Nephron progenitor cell (in vitro differentiated cells): Measurements from ENCODE around the gene ATF5.

Experiments used
- DNase-seq: peaks from one replicate; pipeline ENCODE4 v3.0.0; 2021
- H3K27ac Mint-ChIP-seq: 2 replicates; pipeline ENCODE4 v1.8.0; 2021; ENCODE audit warnings: mild to moderate bottlenecking, moderate library complexity, mixed read lengths
- H3K27me3 Mint-ChIP-seq: 2 replicates; pipeline ENCODE4 v1.8.0; 2021; ENCODE audit warnings: mild to moderate bottlenecking, low read depth, mixed read lengths; ENCODE audit not compliant: poor library complexity
- H3K36me3 Mint-ChIP-seq: 2 replicates; pipeline ENCODE4 v1.8.0; 2021; ENCODE audit warnings: low read depth, mixed read lengths
- H3K4me1 Mint-ChIP-seq: 2 replicates; pipeline ENCODE4 v1.8.0; 2021; ENCODE audit warnings: mixed read lengths
- H3K4me3 Mint-ChIP-seq: 2 replicates; pipeline ENCODE4 v1.8.0; 2021; ENCODE audit warnings: mild to moderate bottlenecking, moderate library complexity, mixed read lengths
- H3K9me3 Mint-ChIP-seq: 2 replicates; pipeline ENCODE4 v1.8.0; 2021; ENCODE audit warnings: mild to moderate bottlenecking, moderate library complexity, mixed read lengths
- CTCF ChIP-seq: fragments of 200-600 bp; sonication (generic); IDR thresholded peaks from 2 replicates; pipeline ENCODE4 v1.5.0; 2021; ENCODE audit warnings: antibody characterized with exemption

The ATF5 gene

GRCh38 chr19:49891393-49891792, 37.6 kb upstream of the ATF5 start:
- H3K27ac Mint-ChIP-seq = peak overlapping the region; percentile 32
- peak overlapping the region; percentile 55 for H3K4me3 Mint-ChIP-seq
- peaks cover 14% of the 10 kb centered on the region for H3K36me3 Mint-ChIP-seq

GRCh38 chr19:49892716-49893115, 36.3 kb upstream of the ATF5 start:
- H3K27me3 Mint-ChIP-seq = peaks cover 31% of the 10 kb centered on the region
- no peak overlapping the region for H3K27ac Mint-ChIP-seq
- H3K36me3 Mint-ChIP-seq = peaks cover 11% of the 10 kb centered on the region
- no peak for DNase-seq
- peaks cover 45% of the 10 kb centered on the region for H3K4me1 Mint-ChIP-seq
- H3K4me3 Mint-ChIP-seq = no peak overlapping the region
- TF ChIP-seq CTCF = no peak
- H3K9me3 Mint-ChIP-seq = no peaks in the 10 kb centered on the region

More at GRCh38 chr19:49891393-49891792, 37.6 kb upstream of the ATF5 start:
- no peak for DNase-seq
- TF ChIP-seq CTCF = no peak
- no peaks in the 10 kb centered on the region for H3K9me3 Mint-ChIP-seq
- peaks cover 23% of the 10 kb centered on the region for H3K27me3 Mint-ChIP-seq
- H3K4me1 Mint-ChIP-seq = peaks cover 32% of the 10 kb centered on the region

- Mint-ChIP-seq H3K27ac (no peak overlapping the region), H3K36me3 (peaks cover 3% of the 10 kb centered on the region), H3K9me3 (no peaks in the 10 kb centered on the region), H3K27me3 (peaks cover 31% of the 10 kb centered on the region), H3K4me3 (no peak overlapping the region), H3K4me1 (peaks cover 48% of the 10 kb centered on the region)
- no peak for DNase-seq
- TF ChIP-seq CTCF = no peak
Measured at GRCh38 chr19:49894011-49894664, 34.9 kb upstream of the ATF5 start.

- H3K27ac Mint-ChIP-seq = no peak overlapping the region
- peaks cover 48% of the 10 kb centered on the region for H3K4me1 Mint-ChIP-seq
- H3K4me3 Mint-ChIP-seq = no peak overlapping the region
- no peaks in the 10 kb centered on the region for H3K36me3 Mint-ChIP-seq
- H3K9me3 Mint-ChIP-seq = no peaks in the 10 kb centered on the region
- no peak for TF ChIP-seq CTCF
- H3K27me3 Mint-ChIP-seq = peaks cover 22% of the 10 kb centered on the region
- DNase-seq = no peak
Measured at GRCh38 chr19:49894879-49895565, 34.0 kb upstream of the ATF5 start.

- Mint-ChIP-seq H3K27ac (peak overlapping the region; percentile 72), H3K4me1 (peaks cover 47% of the 10 kb centered on the region)
- DNase-seq = no peak
Measured at GRCh38 chr19:49895566-49896297, 33.3 kb upstream of the ATF5 start.

More at GRCh38 chr19:49895566-49896297, 33.3 kb upstream of the ATF5 start:
- Mint-ChIP-seq H3K36me3 (no peaks in the 10 kb centered on the region), H3K9me3 (no peaks in the 10 kb centered on the region), H3K27me3 (peaks cover 17% of the 10 kb centered on the region), H3K4me3 (no peak overlapping the region)
- TF ChIP-seq CTCF = no peak
